Left cardiac atrium (tissue), 4 donors: Measurements from ENCODE around the gene REN. TPM values are rescaled to one million over a fixed set of nuclear protein-coding genes. Genes with fewer than 3 reads are reported as not detected.

ENCODE experiments used
- ATAC-seq, 2 donors: fragments of 200-7000 bp; cut with Tn5 transposase; one replicate each; pipeline ENCODE4 v1.9.1; 2020; ENCODE audit warnings: mild to moderate bottlenecking in 2 of 2, moderate library complexity in 2 of 2
- DNase-seq: peaks from one replicate; pipeline ENCODE4 v3.0.0-alpha.2; 2020
- intact Hi-C, 2 donors: fragments of 100-400 bp; cut with DNase I; formaldehyde crosslinking; loops; one replicate each; pipeline versions ENCODE4 v1.14.1 to v1.15.1; 2022 to 2023
- total RNA-seq, 2 donors: library from RNA; stranded (reverse); fragmentation: NEBNext Ultra II Directional; extraction: Animal tissue kit (Norgen Biotek cat#: 25700); gene quantifications; one replicate each; pipeline ENCODE4 v1.2.1, GENCODE V29; 2021
- donor health status: DM: no; HTN: yes; CAD: no.
- donor health status: DM: no; HTN: yes; CAD: no; lungs with severe emphysema.
- donor health status: DM: yes; HTN: yes; CAD: no.
- donor health status: Dilated cardiomyopathy.

REN gene
- total RNA-seq, 2 donors from 2014 or later = not detected

GRCh38 chr1:204125759-204126351, 40.3 kb downstream of the REN start:
- intact Hi-C loops = loop anchor here in 1 of 2 donors (5.0 kb wide), 1 partner anchor 254 kb away; no protein-coding TSS in a partner anchor
- DNase-seq = no peak
- ATAC-seq = no peak

GRCh38 chr1:204124639-204125038, 41.5 kb downstream of the REN start:
- intact Hi-C loops = loop anchor here in 1 of 2 donors (5.0 kb wide), 1 partner anchor 252 kb away; no protein-coding TSS in a partner anchor
- ATAC-seq (no peak), DNase-seq (no peak)

- intact Hi-C loops = no loop called here
- ATAC-seq = no peak
- no peak for DNase-seq
These were observed 42.8 kb downstream of the REN start for GRCh38 chr1:204123376-204123775.

GRCh38 chr1:204121840-204122555, 44.1 kb downstream of the REN start:
- DNase-seq (no peak), ATAC-seq (no peak)
- intact Hi-C loops = no loop called here

GRCh38 chr1:204116539-204116938, 49.6 kb downstream of the REN start:
- ATAC-seq (no peak), DNase-seq (no peak)
- intact Hi-C loops = no loop called here

- DNase-seq (no peak), ATAC-seq (no peak)
- intact Hi-C loops = no loop called here
These were observed 51.0 kb downstream of the REN start for GRCh38 chr1:204115116-204115515.

GRCh38 chr1:204114606-204115005, 51.5 kb downstream of the REN start:
- ATAC-seq = no peak
- intact Hi-C loops = no loop called here
- no peak for DNase-seq

GRCh38 chr1:204113896-204114295, 52.2 kb downstream of the REN start:
- intact Hi-C loops = no loop called here

GRCh38 chr1:204112876-204113730, 53.0 kb downstream of the REN start:
- no peak for ATAC-seq
- intact Hi-C loops = no loop called here
- no peak for DNase-seq

More at GRCh38 chr1:204113896-204114295, 52.2 kb downstream of the REN start:
- DNase-seq (no peak), ATAC-seq (no peak)

GRCh38 chr1:204110894-204111633, 55.1 kb downstream of the REN start:
- intact Hi-C loops = no loop called here
- ATAC-seq (no peak), DNase-seq (no peak)

- intact Hi-C loops = no loop called here
These were observed 57.6 kb downstream of the REN start for GRCh38 chr1:204108312-204109141.

GRCh38 chr1:204107892-204108291, 58.2 kb downstream of the REN start:
- intact Hi-C loops = no loop called here
- ATAC-seq (no peak), DNase-seq (no peak)

More at GRCh38 chr1:204108312-204109141, 57.6 kb downstream of the REN start:
- DNase-seq (no peak), ATAC-seq (peak; percentile 45 to 50)

- ATAC-seq = no peak
- no peak for DNase-seq
- intact Hi-C loops = no loop called here
These were observed 59.3 kb downstream of the REN start for GRCh38 chr1:204106825-204107224.

- ATAC-seq = no peak
- intact Hi-C loops = no loop called here
- no peak for DNase-seq
These were observed 61.0 kb downstream of the REN start for GRCh38 chr1:204105131-204105515.
